GM18511 (cell line): ENCODE results near the gene PLK5.
"Not testable (repeated sequence)": the region's sequence is repeated elsewhere in the genome, so short reads cannot be mapped to it uniquely, and the experiment has no call there.

Experiments used
- ATAC-seq: cut with Tn5 transposase; IDR thresholded peaks from one replicate; pipeline ENCODE4 v1.9.1; 2021; ENCODE audit warnings: mild to moderate bottlenecking, moderate library complexity; ENCODE audit not compliant: unreplicated experiment

Gene PLK5

DNA sequence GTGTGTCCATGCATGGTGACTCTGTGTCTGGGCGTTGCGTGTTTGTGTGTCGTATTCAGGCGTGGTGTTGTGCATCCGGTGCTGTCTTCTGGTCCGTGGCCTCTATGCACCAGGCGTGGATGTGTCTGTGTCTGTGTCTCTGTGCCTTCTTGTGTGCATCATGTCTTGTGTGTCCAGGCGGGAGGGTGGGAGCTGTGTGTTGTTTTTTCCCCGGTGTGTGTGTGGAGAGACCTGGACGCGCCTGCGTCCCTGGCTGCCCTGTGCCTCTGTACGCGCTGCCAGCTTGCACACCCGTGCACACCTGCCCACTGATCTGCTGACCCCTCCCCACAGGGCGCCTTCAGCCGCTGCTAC, 1.1 kb downstream of the PLK5 start:
- ATAC-seq = no peak

DNA sequence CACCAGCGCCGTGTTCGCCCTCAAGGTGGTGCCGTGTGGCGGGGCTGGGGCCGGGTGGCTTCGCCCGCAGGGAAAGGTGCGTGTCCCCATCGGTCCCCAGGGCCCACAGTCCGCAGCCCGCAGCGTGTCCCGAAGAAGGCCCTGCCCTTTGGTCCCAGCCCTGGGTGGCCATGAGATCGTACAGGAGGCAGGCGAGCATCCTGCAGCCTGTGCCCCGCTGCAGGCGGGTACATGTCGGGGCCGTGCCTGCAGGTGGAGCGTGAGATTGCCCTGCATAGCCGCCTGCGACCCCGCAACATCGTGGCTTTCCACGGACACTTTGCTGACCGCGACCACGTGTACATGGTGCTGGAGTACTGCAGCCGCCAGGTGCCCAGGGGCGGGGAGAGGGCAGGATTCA, 1.5 kb downstream of the PLK5 start:
- ATAC-seq = no peak

DNA sequence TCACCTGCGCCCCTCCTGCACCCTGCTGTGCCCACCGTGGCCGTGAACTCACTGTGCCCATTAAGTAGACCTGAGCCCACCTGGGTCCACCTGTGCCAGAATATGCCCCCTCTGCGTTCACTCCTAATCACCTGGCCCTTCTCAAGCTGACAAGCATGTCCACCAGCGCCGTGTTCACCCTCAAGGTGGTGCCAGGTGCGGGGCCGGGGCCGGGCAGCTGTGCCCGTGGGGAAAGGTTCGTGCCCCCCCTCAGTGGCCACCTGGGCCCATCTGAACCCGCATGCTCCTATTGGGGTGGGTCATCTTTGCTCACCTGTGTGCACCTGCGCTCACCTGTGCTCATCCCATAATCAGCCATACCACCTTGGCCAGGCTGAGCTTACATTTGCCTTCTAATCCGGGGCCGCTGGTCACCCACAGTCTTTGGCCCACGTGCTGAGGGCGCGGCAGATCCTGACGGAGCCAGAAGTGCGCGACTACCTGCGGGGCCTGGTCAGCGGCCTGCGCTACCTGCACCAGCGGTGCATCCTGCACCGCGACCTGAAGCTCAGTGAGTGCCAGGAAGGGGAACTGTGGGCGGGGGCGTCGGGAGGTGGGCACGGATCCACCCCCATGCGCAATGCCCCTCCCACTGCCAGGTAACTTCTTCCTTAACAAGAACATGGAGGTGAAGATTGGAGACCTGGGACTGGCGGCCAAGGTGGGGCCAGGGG, 2.3 kb downstream of the PLK5 start:
- no peak for ATAC-seq

DNA sequence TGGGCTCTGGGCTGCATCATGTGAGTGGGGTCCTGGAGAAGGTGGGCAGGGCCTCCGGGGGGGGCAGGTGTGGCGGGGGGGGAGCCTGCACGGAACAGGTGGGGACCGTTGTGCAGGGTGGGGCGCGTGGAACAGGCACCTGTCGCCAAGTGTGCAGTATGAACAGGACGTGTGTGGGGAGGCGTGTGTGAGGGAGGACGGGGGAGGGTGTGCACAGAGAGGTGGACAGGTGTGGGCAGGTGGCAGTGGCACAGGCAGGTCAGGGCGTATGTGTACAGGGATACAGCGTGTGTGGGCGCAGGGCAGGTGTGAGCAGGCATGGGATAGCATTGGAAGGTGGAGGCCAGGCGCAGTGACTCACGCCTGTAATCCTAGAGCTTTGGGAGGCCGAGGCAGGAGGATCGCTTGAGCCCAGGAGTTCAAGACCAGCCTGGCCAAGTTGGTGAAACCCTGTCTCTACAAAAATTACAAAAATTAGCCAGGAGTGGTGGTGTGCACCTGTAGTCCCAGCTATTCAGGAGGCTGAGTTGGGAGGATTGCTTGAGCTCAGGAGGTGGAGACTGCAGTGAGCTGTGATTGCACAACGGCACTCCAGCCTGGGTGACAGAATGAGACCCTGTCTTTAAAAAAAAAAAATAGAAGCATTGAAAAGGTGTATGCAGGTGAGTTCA, 3.2 kb downstream of the PLK5 start:
- ATAC-seq = no peak

DNA sequence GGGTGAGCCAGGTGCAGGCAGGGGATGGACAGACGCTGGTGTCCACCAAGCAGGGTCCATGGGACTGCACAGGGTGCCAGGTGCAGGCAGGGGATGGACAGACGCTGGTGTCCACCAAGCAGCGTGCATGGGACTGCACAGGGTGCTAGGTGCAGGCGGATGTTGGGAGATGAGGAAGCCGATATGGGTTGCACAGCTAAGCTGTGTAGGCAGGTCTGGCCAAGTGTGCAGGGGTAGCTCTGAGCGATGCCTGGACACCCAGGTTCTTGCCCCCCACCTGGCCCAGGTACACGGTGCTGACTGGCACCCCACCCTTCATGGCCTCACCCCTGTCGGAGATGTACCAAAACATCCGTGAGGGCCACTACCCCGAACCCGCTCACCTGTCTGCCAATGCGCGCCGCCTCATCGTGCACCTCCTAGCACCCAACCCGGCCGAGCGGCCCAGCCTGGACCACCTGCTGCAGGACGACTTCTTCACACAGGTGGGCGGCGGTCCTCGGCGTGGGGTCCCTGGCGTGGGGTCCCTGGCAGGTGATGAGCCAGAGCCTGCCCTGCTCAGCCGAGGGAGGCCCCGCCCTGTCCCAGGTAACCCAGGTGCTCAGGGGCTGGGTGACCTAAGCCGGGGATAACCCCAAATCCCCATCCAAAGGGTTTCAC, 3.9 kb downstream of the PLK5 start:
- no peak for ATAC-seq

DNA sequence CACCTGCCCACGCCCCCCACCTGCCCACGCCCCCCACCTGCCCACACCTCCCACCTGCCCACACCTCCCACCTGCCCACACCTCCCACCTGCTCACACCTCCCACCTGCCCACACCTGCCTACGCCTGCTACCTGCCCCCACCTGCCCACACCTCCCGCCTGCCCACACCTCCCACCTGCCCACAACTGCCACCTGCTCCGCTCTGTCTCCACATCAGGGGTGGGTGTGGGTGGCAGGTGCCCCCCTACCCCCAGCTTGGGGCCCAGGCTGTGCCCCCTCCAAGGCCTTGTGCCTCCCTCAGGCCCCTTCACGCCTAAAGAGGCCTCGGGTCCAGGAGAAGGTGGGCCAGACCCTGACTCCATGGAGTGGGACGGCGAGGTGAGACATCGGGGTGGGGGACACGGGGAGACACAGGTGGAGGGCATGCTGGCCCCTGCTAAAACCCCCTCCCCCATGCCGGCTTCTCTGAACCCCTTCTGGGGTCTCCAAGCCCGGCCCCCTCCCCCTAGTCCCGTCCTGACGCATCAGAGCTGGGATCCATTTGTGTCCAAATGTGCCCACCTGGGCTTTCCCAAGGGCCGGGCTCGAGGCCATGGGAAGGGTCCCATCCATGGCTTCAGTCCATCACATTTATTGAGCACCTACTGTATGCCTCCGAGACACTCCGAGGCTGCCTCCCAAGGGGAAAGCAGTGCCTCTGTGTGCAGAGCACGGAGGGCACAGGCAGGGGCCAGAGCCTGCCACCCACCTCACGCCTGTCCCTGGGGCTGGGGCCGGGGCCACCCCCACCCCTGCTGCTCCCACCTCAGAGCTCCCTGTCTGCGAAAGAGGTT, 4.9 kb downstream of the PLK5 start:
- no peak for ATAC-seq

DNA sequence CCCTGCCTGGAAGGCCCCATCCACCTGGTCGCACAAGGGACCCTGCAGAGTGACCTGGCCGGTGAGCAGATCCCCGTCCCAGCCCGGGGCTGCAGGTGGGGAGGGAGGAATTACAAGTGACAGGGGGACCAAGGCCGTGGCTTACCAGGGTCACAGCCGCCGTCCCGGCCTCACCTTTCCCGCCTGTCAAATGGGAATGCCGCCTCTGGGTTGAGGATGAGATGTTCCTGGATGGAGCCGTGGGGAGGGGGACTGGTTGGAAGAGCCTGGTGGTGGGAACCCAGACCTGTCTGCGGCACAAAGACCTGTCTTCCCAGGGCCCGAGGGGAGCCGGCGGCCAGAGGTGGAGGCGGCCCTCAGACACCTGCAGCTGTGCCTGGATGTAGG, 5.5 kb downstream of the PLK5 start:
- no peak for ATAC-seq

DNA sequence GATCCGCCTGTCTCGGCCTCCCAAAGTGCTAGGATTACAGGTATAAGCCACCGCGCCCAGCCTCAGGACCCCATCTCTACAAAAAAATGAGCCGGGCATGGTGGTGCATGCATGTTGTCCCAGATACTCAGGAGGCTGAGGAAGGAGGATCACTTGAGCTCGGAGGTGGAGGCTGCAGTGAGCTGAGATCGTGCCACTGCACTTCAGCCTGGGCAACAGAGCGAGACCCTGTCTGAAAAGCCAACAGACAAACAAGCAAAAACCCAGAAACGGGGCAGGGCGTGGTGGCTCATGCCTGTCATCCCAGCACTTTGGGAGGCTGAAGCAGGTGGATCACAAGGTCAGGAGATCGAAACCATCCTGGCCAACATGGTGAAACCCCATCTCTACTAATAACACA, 7.0 kb downstream of the PLK5 start:
- not testable (repeated sequence) for ATAC-seq

DNA sequence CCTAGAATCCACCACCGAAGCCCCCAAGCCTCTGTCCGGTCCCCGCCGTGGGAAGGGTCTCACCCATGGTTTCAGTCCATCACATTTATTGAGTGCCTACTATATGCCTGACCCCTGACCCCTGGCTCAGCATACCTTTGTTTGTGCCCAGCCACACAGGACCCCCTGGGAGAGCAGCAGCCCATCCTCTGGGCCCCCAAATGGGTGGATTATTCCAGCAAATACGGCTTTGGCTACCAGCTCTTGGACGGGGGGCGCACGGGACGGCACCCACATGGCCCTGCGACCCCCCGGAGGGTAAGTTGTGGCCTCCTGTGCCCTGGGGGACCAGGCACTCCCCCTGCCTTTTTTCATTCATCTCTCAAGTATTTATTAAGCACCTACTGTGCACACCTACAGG, 7.7 kb downstream of the PLK5 start:
- ATAC-seq = no peak

DNA sequence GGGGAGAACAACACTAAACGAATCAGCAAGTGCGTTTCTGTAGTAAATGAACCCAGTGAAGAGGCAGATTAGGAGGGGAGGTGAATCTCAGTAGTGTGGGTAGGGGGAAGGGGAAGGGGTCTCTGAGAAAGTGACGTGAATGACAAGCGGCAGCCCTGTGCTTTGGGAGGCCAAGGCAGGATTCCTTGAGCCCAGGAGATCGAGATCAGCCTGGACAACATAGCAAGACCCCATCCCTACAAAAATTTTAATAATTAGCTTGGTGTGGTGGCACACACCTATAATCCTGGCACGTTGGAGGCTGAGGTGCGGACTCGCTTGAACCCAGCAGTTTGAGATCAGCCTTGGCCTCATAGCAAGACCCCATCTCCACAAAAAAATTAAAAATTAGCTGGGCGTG, 8.1 kb downstream of the PLK5 start:
- ATAC-seq = no peak

DNA sequence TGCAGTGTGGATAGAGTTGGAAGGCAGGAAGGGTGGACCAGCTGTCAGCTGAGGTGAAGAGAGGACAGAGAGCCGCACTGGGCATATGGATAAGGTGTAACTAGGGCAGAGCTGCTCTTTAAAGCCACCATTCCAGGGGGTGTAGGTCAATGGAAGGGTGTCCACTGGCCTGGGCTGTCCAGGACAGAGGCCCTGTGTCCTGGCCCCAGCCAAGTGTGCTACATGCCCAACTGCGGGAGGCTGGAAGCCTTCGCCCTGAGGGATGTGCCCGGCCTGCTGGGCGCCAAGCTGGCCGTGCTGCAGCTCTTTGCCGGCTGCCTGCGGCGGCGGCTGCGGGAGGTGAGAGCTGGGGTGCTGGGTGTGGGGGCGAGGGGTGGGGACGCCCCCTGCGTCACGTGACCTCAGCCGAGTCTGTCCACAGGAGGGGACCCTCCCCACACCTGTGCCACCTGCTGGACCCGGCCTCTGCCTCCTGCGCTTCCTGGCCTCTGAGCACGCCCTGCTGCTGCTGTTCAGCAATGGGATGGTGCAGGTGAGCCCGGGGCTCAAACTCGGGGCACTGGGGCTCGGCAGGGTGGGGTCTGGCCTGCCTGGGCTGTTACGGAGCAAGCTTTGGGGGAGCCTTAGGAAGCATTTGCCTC, 9.8 kb downstream of the PLK5 start:
- ATAC-seq = no peak

DNA sequence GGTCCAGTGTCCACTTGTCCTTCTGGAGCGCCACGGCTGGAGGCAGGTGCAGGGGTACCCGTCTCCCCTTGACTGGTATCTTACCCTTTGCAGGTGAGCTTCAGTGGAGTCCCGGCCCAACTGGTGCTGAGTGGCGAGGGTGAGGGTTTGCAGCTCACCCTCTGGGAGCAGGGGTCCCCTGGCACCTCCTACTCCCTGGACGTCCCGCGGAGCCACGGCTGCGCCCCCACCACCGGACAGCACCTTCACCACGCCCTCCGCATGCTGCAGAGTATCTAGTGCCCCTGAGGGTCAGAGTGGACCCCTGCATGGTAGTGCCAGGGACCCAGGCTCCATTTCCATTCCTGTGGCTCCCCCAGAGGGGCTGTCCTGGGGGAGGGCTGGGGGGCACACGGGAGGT, 11.1 kb downstream of the PLK5 start:
- no peak for ATAC-seq

DNA sequence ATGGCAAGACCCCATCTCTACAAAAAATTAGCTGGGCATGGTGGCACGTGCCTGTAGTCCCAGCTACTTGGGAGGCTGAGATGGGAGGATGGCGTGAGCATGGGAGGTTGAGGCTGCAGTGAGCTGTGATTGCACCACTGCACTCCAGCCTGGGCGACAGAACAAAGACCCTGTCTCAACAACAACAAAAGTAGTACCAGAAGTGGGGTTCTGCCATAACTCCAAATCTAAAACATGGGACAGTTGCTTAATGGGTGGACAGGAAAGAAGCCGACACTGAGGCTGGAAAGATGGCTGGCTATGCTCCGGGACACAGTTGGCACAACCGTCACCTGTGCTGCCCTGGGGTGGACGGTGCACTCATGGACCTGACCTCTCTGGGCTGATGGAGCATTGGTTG, 11.8 kb downstream of the PLK5 start:
- not testable (repeated sequence) for ATAC-seq

DNA sequence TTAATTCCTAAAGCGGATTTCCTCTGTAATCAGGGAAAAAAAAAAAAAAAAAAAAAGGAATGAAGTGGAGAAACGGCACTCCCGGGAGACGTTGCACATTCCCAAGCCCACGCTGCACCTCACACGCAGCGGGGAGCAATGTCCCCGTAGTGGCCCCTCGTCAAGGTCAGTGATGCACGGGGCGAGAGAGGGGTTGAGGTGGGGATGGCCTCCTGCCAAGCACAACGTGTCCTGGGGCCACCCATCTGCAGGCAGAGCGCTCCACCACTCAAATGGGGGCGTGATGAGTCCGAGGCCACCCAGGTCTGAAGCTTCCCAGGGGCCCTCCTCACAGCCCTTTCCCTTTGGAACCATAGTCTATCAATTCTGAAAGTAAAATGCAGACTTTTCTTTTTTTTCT, 15.1 kb downstream of the PLK5 start:
- no peak for ATAC-seq

DNA sequence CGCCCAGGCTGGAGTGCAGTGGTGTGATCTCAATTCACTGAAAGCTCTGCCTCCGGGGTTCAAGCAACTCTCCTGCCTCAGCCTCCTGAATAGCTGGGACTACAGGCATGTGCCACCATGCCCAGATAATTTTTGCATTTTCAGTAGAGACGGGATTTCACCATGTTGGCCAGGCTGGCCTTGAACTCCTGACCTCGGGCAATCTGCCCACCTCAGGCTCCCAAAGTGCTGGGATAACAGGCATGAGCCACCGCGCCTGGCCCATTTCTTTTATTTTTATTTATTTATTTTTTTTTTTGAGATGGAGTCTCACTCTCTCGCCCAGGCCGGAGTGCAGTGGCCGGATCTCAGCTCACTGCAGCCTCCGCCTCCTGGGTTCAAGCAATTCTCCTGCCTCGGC, 15.9 kb downstream of the PLK5 start:
- ATAC-seq = not testable (repeated sequence)

DNA sequence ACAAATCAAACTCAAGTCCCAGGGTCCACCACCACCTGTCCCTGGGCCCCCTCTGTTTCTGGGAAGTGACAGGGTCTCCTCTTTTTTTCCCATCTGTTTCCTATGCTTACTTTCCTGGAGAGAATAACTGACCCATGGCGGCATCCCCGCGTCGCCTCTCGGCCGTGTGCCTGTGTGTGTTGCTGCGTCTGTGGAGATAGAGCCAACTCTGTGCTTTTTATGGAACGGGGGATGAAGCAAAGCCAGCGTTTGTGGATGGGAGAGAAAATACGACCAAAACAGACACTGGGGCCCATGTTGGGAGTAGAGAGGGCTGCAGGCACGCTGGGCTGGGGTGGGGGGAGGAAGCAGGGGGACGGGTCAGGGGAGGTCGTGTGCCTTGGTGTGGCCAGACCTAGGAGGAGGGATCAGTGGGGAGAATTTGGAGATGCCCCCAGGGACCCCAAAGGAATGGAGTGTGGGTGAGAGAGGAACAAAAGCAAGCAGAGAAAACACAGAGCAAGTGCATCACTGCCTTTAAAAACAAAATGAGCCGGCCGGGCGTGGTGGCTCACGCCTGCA, 16.6 kb downstream of the PLK5 start:
- no peak for ATAC-seq

DNA sequence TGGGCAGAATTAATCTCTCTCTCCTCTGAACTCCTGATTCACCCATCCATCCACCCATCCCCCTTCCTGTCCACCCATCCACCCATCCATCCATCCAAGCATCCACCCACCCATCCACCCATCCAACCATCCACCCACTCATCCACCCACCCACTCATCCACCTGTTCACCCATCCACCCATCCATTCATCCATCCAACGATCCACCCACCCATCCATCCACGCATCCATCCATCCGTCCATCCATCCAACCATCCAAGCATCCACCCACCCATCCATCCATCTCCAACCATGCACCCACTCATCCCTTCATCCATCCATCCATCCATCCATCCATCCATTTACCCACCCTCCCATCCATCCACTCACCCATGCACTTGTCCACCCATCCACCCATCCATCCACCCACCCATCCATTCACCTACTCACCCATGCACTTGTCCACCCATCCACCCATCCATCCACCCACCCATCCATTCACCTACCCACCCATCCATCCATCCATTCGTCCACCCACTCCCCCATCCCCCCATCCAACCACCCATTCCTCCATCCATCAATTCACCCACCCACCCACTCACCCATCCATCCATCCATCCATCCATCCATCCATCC, 25.6 kb downstream of the PLK5 start:
- no peak for ATAC-seq

DNA sequence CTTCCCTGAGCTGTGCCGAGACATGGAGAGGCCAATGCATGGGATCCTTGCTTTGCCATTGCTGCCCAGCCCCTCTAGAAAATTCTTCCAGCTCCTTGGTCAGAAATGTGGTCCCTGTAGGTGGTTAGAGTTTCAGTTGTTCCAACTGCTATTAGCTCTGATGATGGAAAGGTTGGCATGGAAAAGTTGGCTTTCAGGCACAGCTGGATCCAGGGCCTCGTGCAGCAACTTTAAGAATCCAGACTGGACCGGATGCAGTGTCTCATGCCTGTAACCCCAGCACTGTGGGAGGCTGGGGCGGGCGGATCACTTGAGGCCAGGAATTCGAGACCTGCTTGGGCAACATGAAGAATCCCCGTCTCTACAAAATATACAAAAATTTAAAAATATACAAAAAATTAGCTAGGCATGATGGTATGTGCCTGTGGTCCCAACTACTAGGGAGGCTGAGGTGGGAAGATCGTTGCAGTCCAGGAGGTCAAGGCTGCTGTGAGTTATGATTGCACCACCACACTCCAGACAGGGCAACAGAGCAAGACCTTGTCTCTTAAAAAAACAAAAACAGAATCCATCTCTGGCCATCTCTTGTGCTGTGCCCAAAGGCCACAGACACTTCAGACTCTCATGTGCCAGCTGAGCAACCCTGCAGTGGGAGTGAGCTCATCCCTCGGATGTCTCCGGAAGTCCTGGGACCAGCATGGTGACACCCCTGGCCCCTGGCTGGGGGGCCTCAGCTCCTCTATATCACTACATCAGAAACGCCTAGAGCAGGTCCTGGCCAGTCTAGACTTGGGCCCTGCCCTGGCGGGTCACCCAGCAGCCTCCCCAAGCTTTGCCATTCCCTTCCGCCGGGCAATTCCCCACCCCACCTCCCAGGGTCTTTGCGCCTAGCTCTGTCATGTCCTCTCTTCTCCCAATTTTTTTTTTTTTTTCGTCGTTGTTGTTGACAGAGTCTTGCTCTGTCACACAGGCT, 27.5 kb downstream of the PLK5 start:
- no peak for ATAC-seq

DNA sequence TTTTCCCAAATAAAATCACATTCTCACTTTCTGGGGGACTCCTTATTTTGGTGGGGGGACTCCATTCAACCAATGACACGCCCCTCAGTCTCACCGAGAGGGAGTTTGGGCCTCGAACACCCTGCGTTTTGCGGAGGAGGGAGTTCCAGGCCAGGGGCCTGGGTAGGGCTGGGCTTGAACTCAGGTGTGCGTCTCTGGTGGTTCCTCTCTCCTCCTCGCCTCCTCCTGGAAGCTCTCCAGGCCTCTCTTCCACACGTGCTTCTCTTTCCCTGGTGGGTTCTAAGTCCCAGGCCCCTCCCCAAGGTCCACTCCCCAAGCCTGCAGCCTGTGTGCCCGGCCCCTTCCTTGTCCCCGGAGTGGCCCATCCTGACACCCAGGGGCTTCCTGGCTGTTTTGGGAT, 29.5 kb downstream of the PLK5 start:
- no peak for ATAC-seq
